HG03558 (cell line): ENCODE data around the gene TDRD12.
"Not testable (repeated sequence)": the region's sequence is repeated elsewhere in the genome, so short reads cannot be mapped to it uniquely, and the experiment has no call there.

Source experiments
- ATAC-seq: cut with Tn5 transposase; IDR thresholded peaks from one replicate; pipeline ENCODE4 v1.9.1; 2021; ENCODE audit warnings: moderate number of reproducible peaks; ENCODE audit not compliant: unreplicated experiment; ENCODE audit errors: extremely low read depth

Gene TDRD12

GRCh38 chr19:32693151-32694108 is 26.1 kb upstream of the TDRD12 start:
- ATAC-seq = not testable (repeated sequence)

GRCh38 chr19:32694316-32694715 is 25.3 kb upstream of the TDRD12 start:
- not testable (repeated sequence) for ATAC-seq

- ATAC-seq = not testable (repeated sequence)
Measured at GRCh38 chr19:32694851-32695250, 24.7 kb upstream of the TDRD12 start.

GRCh38 chr19:32695506-32695905 is 24.1 kb upstream of the TDRD12 start:
- ATAC-seq = not testable (repeated sequence)

GRCh38 chr19:32696771-32697170 is 22.8 kb upstream of the TDRD12 start:
- not testable (repeated sequence) for ATAC-seq

- not testable (repeated sequence) for ATAC-seq
Measured at GRCh38 chr19:32700129-32700528, 19.4 kb upstream of the TDRD12 start.

GRCh38 chr19:32702010-32702409 is 17.6 kb upstream of the TDRD12 start:
- no peak for ATAC-seq

- ATAC-seq = not testable (repeated sequence)
Measured at GRCh38 chr19:32704006-32704405, 15.6 kb upstream of the TDRD12 start.

- no peak for ATAC-seq
Measured at GRCh38 chr19:32708457-32708856, 11.1 kb upstream of the TDRD12 start.

- no peak for ATAC-seq
Measured at GRCh38 chr19:32709032-32709431, 10.5 kb upstream of the TDRD12 start.

- ATAC-seq = no peak
Measured at GRCh38 chr19:32711747-32712146, 7.8 kb upstream of the TDRD12 start.

- ATAC-seq = not testable (repeated sequence)
Measured at GRCh38 chr19:32716203-32716602, 3.4 kb upstream of the TDRD12 start.

- ATAC-seq = no peak
Measured at GRCh38 chr19:32717496-32717895, 2.1 kb upstream of the TDRD12 start.

GRCh38 chr19:32718286-32718685 is 1.3 kb upstream of the TDRD12 start:
- ATAC-seq = no peak

- no peak for ATAC-seq
Measured at GRCh38 chr19:32720216-32720935, 809 bp downstream of the TDRD12 start.

- ATAC-seq = no peak
Measured at GRCh38 chr19:32720936-32721250, 1.3 kb downstream of the TDRD12 start.

- no peak for ATAC-seq
Measured at GRCh38 chr19:32735936-32736335, 16.4 kb downstream of the TDRD12 start.

GRCh38 chr19:32743021-32743420 is 23.5 kb downstream of the TDRD12 start:
- ATAC-seq = no peak

- ATAC-seq = no peak
Measured at GRCh38 chr19:32743447-32743846, 23.9 kb downstream of the TDRD12 start.

- no peak for ATAC-seq
Measured at GRCh38 chr19:32744555-32745325, 25.2 kb downstream of the TDRD12 start.
